ENCODE data around the gene RNF31.
"Not testable (repeated sequence)": the region's sequence is repeated elsewhere in the genome, so short reads cannot be mapped to it uniquely, and the experiment has no call there.

RNF31 gene

DNA sequence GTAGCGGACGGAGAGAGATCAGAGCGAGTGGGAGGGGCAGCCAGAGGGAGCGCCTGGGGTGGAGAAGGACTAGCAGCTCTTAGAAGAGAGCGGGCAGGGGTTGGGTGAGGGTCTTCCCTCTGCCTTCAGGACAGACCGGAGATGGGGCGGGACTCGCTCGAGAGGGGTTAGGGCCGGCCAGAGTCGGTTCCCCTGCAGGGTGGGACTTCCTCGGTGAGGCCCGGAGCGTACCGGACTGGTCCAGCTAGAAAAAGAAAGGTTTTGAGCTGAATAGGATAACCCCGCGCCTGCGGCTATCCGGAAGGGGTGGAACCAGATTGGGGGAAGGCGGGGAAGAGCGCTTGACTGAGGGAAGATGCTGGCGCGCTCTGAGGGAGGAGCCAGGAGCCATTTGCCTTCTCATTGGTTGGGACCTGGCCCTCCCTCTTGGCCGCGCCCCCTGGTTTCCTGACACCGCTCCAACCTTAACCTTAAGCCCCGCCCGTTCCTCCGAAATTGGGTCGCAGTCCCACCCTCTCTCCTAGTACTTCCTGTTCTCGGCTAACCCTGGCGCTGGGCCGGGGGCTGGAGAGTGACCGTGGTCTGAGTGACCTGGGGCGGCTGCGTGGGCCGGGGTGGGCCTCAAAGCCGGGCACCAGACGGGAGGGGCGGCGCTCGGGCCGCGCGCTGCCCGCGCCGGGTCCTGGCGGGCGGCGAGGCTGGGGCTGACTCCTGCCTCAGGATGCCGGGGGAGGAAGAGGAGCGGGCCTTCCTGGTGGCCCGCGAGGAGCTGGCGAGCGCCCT, at the start of gene RNF31:
RNF31 (plus strand) TSS at position 521 of the 783 bp plus-strand sequence; CDS start at position 722, 201 bp downstream.
- DNase-seq = peak; percentile 97

- DNase-seq = no peak
These were observed 48.9 kb upstream of the RNF31 start for GRCh38 chr14:24098229-24098926.

- no peak for DNase-seq
These were observed 48.1 kb upstream of the RNF31 start for GRCh38 chr14:24098927-24099813.

DNA sequence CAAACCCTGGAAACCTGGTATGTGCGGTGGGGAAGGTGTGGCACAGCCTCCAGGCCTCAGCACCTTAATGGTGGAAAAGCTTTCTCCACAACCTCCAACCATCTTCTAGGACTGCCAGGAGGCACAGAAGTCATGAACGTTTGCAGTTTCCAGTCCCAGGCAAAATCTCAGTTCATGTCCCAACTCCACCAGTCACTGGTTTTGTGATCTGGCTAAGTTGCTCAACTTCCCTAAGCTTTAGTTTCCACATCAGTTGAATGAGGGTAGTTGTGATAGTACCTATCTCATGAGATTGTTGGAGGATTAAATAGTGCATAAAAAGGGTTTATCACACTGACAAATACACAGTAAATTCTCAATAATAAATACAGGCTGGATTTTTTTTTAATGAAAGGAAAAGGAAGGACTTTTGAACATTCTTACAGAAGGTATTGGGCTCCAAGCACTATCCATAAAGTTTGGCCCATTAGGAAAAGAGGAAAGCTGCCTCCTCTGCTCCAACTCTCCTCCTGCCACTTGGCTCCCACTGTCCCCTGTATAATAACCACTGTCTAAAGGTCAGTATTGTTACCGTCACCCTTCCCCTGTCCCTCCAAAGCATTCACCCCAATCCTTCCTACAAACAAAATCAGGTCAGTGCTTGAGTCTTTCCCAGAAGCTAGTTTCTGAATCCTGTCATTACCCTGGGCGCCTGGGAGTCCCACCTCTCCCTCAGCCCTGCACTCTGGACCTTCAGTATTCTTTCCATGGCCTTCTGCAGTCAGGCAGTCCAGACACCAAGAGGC, 46.9 kb upstream of the RNF31 start:
- no peak for DNase-seq

- DNase-seq = no peak
These were observed 46.3 kb upstream of the RNF31 start for GRCh38 chr14:24100982-24101494.

- DNase-seq = no peak
These were observed 44.8 kb upstream of the RNF31 start for GRCh38 chr14:24102357-24103048.

DNA sequence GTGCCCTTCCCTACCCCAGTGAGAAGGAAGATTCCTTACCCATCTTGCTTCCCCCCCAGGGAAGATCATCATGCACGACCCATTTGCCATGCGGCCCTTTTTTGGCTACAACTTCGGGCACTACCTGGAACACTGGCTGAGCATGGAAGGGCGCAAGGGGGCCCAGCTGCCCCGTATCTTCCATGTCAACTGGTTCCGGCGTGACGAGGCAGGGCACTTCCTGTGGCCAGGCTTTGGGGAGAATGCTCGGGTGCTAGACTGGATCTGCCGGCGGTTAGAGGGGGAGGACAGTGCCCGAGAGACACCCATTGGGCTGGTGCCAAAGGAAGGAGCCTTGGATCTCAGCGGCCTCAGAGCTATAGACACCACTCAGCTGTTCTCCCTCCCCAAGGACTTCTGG, 43.8 kb upstream of the RNF31 start:
- no peak for DNase-seq

DNA sequence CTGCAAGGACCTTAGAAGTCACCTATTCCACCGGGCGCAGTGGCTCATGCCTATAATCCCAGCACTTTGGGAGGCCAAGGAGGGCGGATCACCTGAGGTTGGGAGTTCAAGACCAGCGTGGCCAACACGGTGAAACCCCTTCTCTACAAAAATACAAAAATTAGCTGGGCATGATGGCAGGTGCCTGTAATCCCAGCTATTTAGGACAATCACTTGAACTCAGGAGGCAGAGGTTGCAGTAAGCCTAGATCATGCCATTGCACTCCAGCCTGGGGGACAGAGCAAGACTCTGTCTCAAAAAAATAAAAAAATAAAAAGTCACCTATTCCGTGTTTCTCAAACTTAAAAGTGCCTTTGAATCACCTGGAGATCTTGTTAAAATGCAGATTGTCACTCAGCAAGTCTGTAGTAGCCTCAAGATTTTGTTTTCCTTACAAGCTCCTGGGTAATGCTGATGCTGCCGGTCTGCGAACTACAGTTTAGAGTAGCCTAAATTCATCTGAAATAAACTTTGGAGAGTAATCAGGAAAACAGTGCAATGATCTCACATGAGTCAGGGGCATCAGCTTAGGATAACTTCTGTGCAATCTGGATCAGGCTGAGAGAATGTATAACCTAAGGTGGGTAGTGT, 41.6 kb upstream of the RNF31 start:
- DNase-seq = not testable (repeated sequence)

- DNase-seq = no peak
These were observed 40.5 kb upstream of the RNF31 start for GRCh38 chr14:24106672-24107271.

DNA sequence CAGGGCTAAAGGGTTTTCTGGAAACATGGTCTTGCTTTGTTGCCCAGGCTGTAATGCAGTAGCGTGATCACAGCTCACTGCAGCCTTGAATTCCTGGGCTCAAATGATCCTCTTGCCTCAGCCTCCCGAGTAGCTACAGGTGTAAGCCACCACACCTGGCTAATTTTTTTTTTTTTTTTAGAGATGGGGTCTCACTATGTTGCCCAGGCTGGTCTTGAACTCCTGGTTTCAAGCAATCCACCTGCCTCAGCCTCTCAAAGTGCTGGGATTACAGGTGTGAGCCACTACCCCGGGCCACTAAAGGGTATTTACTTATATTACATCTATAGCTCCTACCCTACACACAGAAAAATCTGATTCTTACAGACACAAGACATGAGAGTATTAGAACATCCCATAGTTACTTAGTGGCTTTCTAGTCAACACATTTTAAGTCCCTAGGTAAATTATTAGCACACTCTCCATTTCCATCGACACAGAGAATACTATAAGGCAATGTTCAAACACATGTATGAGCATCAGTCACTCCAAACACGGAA, 38.9 kb upstream of the RNF31 start:
- no peak for DNase-seq

DNA sequence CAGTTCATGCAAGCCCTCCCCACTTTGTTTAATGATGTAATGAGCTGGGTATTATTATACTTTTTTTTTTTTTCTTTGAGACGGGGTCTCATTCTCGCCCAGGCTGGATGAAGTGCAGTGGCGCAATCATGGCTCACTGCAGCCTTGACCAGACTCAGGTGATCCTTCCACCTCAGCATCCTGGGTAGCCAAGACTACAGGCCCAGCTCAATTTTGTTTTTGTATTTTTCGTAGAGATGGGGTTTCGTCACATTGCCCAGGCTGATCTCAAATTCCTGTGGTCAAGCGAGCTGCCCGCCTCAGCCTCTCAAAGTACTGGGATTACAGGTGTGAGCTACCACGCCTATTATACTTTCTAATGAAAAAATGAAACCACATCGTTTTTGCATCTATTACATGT, 37.2 kb upstream of the RNF31 start:
- DNase-seq = no peak

DNA sequence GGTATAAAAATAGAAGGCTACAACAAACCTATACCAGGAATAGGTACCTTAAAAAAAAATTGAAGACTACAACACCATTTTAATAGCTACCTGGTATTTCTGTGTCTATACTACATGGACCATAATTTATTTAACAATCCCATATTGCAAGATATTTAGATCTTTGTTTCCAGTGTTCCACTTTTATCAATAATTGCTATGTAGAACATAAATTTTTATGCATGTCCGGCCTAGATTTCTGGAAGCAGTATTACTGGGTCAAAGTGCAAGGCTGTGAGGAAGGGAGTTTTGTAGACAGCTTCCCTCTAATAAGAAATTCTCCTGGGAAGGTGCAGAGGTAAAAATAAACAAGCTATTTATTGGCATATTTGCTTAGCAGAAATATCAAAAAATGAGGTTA, 36.8 kb upstream of the RNF31 start:
- DNase-seq = no peak

DNA sequence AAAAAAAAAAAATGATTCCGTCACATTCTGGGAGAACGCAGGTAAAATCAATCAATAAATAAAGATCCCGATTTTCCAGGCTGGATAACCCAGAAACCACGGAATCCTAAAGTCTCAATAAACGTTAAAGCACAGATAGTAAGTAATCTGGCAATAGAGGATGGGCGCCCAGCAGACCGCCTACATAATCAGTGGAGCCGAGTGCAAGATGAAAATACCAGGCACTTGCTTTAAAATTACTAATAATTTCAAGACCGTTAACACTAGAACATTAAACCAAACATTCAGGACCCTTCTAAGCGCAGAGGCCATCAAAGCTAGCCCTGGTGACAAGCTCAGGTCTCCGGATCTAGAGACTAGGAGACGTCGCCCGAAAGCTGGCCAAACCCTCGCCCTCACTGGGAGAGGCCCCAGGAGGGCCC, 33.9 kb upstream of the RNF31 start:
- DNase-seq = no peak

DNA sequence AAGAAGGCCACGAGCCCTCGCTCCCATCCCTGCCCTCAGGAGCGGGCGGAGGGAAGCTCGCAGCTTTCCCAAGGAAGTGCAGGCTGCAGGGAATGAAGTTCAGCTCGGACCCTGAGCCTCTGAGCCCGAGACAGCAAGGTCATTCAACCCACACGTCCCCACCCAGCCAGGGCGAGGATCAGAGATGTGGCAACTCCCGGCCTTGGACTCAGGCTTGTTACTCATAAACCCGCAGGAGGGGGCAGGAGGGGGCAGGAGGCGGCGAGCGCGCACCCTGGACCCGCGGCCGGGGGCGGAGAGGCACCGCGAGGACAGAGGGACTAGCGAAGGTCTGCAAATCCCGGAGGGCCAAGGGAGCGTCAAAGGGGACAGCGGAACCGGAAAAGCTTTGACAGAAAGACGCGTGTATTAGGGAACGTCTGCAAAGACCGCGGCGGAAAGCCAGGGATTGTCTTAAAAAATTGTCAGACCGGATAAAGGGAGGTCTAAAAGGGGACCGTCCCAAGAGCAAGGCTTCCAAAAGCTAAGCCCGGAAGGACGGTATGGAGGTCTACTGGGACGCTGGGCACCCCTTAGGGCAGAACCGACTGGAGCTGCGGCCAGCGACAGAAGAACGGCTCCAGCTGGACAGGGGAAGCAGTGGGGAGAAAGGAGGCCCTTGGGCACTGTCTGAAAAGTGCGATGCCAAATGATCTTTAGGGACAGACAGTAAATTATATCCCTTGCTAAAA, 33.3 kb upstream of the RNF31 start:
- peak; percentile 80 to 86 for DNase-seq

DNA sequence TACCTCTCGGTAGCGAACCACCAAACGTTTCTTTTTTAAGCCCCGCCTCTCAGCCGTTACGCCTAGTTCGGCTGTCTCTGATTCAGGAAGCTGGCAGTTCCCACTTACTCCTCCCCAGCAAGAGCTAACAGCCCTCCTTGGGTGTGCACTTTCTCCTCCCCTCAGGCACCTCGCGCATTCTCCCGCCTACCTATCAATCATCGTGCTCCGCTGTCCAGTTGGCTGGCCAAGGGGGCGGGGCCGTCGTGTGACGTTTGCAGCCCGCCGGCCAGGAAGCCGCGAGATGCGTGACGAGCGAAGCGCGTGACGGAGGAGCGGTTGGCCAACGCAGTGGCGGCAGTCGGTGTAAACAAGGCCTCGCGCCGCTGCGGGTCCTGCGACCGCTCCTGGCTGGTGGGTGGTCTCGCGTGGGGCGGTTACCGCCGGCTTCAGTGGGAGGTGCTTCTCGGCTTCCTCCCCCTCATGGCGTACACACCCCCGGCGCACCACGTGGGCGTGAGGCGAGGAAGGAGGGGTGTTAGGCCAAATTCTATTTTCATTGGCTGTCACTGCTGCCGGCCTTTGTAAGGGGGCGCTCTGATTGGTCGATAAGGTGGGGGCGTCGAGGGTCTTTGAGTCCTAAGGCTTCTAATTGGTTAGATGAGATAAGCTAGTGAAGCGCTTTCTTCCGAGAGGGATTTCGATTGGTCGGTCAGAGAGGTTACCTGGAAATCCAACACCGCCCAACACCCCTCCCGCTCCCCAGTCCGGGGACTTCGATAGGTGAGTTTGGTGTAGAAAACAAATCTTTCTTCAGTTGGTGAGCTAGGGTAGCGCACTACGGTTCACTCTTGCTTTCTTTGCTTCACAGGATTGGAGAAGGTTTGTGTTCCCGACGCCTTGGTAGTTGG, 32.5 kb upstream of the RNF31 start, which contains the start of the genes DCAF11 and NRL:
DCAF11 (plus strand) TSS at position 246 of the 890 bp plus-strand sequence. CDS start 818 bp downstream, outside the sequence.
NRL (minus strand) TSS at position 418 of the 890 bp plus-strand sequence. CDS start 32,101 bp downstream, outside the sequence.
- DNase-seq = peak; percentile 99 to 100

GRCh38 chr14:24115422-24116127, 31.7 kb upstream of the RNF31 start:
- DNase-seq = no peak

GRCh38 chr14:24116128-24116814, 31.0 kb upstream of the RNF31 start:
- DNase-seq = no peak
